Measurements from ENCODE around the gene ZNF329.

- TF ChIP-seq CTCF (conservative IDR thresholded peaks at IDR 0.05; ENCODE audit: low read length) = no peak
- TF ChIP-seq EZH2phosphoT487 (IDR thresholded peaks at IDR 0.05; ENCODE audit: borderline replicate concordance) = no peak
Measured at GRCh38 chr19:58154287-58154678, 3.7 kb upstream of the ZNF329 start.
